Left renal cortex interstitium (tissue), 4 donors: Measurements from ENCODE around the gene GRAMD4. TPM values are rescaled to one million over a fixed set of nuclear protein-coding genes. Genes with fewer than 3 reads are reported as not detected.

Experiments
- DNase-seq, 4 donors: peaks; one replicate each; pipeline ENCODE4 v3.0.0-alpha.2; 2013; ENCODE audit warnings: low read depth in 4 of 4, low spot score in 2 of 4, missing footprints in 1 of 4
- polyA plus RNA-seq, 4 donors: library from polyadenylated mRNA; unstranded; fragments of 120-200 nt; gene quantifications; one replicate each; pipeline ENCODE4 v1.2.1, GENCODE V29; 2013; ENCODE audit not compliant: insufficient read length in 4 of 4

The GRAMD4 gene
- polyA plus RNA-seq, 4 donors, result 18.5 to 25.1 (median 22.0) TPM

DNA sequence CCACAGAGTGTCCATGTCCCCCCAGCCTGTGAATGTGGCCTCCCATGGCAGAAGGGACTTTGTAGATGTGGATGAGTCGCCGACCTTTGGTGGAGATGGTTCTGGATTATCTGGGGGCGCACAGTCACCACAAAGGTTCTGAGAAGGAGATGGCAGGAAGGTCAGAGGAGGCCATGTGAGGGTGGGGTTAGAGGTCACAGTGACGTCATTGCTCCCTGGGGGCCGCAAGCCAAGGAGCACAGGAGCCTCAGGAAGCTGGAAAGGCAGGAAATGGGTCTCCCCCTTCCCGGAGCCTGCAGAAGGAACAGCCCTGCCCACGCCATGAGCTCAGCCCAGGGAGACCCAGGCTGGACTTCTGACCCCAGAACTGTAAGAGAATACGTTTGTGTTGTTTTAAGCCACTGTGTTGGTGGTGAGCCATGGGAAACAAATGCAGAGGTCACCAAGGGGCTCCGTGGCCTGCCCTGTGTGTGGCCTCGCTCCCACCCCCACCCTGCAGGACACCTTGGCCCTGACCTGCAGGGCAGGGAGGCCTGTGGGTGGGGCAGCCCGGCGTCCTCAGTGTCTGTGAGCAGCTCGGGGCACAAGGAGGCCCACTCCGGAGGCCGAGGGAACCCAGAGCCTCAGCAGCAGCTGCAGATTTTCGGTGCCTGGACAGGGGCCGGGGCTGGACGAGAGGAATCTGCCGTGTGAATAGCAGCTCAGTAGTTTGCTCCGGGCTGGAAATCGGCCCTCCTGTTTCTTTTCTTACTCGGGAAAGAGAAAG lies 32.1 kb downstream of the GRAMD4 start:
- DNase-seq, result no peak

DNA sequence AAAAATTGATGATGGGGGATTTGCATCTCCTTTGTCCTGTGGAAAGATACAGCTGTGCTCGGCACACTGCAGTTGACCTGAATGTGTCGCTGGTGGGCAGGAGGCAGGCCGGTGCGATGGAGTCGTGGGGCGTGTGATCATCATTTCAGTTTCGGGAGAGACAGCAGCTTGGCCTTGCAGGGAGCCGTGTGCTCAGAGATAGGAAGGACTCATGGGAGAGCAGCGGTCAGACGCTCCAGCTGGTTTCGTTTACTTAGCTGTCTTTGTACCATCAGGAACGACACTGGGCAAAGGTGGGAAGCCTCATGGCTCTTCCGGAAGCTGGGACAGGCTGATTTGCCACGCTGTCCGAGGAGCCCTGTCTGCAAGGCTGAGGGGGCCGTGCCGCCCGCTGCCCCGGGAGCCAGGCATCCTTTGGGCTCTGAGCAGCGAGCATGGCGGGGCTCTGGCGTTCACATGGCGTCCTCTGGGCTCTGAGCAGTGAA lies 32.7 kb downstream of the GRAMD4 start:
- no peak for DNase-seq

DNA sequence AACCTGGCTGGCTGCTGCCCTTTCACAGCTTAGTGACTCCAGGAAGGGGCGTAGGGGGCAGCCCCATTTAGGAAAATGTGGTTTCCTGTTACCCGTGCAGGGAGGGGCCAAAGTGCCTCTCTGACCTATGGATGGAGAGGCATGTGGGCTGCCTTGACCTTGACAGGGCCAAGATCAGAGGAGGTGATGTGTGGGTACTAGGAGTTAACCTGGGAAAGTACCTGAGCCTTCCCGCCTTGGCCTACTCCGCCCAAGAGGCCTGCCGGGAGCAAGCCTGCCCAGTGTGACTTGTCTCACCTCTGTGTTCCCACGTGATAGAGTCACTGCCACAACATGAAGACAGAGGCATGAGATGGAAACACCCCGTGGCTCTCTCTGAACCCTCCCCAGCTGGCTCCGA lies 33.4 kb downstream of the GRAMD4 start:
- no peak for DNase-seq

DNA sequence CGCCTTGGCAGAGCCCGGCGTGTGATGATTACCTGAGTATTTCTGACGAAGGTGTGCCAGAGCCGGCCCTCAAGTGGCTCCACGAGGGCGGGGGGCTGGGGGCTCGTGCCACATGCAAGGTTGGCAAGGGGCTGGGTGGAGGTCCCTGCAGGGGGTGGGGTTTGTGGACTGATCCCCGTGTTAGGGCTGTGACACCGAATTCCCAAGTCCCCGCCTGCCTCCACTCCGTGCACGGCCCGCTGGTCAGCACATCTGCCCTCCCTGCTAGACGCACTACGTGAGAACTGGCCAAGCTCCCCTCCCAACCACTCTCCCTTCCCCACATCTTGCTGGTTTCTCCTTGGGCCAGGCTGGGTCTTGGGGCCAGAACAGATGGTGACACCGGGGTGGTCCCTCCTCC lies 34.2 kb downstream of the GRAMD4 start:
- DNase-seq, result no peak

DNA sequence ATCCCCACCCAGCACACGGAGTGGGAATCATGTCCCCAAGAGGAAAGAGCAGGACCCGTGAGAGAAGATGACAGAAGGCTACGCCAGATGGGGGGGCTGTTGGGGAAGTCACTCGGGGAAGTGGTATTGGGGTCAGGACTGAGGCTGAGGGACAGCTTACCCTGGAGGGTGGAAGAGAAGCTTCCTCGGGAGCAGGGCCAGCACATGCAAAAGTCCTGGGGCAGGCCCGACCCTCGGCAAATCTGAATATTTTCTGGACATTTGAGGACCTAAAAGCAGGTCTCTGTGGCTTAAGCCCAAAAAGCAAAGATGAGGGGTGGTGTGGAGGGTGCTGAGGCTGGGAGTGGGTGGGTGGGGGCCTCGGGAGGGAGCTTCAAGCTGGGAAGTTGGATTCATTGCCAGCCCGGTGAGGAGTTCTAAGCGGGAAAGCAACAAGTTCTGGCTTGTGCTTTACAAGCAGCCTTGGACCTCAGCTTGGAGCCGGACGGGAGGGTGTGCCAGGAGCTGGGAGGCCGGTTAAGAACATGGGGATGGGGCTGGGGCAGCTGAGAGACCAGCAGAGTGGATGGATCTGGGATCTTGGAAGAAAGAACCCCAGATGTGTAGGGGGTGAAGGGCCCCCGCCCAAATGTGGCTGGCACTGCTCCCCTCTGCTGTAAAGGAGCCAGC lies 34.9 kb downstream of the GRAMD4 start:
- DNase-seq, result no peak

DNA sequence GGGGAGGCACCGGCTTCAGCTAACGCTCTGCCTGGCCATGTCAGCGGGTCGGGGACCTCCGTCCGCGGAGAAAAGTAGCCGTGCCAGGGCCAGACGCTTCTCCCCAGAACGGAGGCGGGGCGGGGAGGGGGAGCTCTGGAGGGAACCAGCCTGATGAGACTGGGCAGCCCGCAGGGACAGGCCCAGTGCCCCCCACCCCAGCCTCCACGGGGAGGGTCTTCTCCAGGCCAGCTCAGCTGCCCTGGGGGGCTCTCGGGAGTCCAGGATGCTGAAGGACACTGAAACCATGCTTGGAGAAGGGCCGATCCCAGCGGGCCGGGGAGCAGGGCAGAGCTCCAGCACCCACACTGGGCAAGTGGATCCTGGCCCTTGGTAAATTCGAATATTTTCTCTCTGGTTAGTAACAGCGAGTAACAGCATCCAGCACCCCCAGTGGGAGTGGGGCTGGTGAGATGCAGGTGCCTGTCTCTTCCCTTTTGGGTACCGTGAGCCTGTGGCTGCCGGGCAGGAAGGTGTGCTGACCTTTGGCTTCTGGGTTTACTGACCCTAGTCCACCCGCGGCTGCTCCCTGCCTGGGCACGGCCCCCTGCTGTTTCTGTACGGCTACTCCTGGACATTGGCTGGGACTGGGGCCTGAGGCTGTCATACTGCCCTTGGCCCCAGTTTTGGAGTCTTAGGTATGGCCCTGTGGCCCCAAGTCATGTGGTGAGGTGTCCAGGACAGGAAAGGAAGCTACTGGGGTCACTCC lies 35.8 kb downstream of the GRAMD4 start:
- DNase-seq, result no peak

DNA sequence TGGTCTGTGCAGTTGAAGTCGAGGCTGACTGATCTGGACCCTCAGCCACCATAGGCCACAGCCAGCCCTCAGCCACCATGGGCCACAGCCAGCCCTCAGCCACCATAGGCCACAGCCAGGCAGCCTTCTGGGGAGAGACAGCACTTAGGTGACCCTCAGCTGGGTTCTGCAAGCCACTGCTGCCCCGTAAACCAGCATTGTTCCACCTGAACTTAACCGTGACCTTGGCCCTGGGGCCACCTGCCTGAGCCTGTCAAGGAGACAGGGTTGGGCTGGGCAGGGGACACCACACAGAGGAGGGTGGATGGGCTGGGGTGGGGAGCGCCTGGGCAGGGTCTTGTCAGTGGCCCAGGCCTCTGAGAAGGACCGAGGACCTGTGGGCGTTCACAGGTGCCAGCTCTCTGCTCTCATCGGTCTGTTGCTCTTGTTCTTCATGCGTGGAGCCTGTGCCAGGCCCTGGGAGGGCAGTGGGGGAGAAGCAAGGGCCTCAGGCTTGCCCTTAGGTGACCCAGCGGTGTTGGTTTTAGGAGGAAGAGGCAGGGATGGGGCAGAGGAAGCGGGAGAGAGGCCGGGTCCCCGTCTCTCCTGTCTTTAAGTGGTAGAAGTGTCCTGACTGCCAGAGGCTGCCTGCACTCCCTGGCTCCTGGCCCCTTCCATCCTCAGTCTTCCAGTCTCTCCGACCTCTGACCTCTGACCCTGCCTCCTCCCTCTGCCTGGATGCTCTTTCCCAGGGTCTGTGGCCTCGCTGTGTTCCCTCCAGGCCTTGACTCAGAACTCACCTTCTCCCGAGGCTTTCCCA lies 36.9 kb downstream of the GRAMD4 start:
- DNase-seq, result no peak

DNA sequence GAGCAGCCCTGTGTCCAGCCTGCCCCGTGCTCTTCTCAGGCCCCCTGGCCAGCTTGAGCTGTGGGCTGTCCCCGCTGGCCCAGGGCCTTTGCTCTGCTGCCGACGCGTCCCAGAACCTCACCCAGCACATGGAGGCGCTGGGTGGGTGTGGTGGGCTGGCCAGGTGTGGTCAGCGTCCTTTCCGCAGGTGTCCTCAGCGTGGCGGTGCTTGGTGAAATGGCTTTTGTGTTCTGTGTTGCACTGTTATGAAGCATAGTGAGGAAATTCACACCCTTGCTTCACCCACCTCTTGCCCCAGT lies 37.4 kb downstream of the GRAMD4 start:
- DNase-seq, result no peak

DNA sequence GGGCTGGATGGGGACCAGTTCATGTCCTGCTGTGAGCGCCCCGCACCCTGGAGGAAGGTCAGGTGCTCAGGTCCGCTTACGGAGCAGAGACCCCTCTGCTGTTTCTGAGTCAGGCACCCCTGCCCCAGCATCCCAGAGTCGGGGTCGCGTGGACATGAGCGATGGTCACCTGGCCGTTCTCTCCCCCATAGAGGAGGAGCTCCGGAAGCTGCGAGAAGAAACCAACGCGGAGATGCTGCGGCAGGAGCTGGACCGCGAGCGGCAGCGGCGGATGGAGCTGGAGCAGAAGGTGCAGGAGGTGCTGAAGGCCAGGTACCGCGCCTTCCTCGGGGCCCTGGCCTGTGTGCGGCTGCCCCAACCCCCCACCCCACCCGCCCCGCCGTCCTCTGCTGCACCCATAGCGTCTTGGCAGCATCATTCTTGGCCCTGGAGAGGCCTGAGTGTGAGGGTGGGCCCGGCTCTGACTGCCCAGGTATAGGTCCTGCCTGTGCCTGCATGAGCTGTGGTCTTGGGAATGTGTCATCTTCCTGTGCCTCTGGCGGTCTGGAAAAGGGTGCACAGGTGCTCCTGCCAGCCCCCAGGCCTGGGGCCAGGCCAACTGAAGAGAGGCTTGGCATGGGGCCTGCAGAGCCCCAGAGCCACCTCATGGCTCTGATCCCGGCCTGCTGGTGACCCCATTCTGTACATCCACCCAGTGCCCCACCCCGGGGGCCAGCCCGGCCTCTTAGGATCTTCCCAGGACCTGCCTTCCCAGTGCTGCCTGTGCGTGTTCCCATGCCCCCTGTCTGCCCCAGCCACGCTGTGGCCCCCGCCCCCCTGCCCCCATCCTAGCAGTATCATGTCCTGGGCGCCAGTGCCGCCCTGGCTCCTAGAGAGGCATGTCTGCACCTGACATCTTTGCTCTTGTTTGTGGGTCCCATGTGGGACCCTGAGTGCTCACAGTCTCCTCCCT lies 38.1 kb downstream of the GRAMD4 start:
- no peak for DNase-seq

DNA sequence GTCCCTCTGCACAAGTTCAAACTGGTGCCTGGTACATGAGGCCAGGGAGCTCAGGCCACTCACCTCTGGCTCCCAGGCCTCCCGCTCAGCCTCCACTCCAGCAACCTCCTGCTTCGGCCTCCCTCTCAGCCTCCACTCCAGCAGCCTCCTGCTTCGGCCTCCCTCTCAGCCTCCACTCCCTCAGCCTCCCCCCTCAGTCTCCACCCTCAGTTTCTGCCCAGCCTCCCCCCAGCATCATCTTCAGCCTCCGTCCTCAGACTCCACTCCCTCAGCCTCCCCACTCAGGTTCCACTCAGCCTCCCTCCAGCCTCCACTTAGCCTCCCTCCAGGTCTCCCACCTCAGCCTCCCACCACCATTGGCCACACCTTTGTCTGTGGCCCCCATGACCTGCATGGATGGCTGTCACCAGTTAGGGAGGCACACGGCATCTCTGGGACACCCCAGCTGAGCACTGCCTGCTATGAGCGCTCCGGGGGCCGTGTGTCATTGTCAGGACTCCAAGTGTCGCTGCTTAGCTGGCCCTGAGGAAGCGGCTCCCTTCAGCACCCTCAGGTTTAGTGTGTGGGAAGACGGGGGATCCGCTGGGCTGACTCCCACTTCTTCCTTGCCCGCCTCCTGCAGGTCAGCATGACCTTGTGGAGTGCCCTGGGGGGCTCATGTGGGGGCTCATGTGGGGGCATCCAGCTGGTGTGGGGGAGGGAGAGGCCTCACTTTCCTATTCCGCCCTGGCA lies 39.0 kb downstream of the GRAMD4 start:
- no peak for DNase-seq

DNA sequence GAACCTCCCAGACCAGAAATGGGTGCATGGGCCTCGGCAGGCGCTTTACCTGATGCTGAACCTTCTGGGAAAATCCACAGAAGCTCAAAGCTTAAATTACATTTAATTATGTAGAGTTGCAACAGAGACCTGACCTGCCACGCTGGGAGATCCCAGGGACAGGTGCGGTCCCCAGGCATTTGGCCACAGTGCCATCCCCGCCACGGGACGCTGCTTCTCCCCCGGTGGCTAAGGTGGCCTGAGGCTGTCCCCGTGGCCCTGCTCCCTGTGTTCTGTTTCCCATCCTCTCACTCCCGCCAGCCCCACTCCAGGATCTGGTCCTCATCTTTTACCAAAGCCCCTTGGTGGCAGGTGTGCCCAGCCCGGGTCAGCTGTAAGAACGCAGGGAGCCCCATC lies 39.6 kb downstream of the GRAMD4 start:
- no peak for DNase-seq

DNA sequence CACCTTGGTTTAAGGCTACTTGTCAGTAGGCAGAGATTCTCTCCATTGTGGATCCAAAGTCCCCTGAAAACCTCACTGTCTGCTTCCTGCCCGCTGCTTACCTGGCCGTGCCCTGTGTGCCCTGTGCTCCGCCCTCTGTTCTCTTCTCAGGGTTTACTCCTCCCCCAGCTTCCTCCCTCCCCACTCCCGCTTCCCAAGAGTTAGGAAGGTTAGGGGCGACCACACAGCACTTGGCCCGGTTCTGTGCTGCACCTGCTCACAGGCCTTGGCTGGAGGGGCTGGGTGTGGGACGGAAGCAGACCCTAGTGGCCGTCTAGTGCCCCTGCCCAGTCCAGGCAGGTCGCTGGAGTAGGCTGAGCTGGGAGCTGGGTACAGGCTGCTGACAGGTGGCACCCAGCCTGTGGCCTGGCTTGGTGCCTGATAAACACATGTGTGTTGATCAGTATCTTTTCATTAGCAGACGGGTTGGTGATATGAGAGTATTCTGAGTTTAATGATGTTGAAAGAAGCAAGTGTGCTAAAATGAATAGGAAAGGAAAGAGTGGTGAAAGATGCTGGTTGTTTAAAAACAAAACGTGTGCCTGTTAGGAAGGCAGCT lies 40.5 kb downstream of the GRAMD4 start:
- no peak for DNase-seq

DNA sequence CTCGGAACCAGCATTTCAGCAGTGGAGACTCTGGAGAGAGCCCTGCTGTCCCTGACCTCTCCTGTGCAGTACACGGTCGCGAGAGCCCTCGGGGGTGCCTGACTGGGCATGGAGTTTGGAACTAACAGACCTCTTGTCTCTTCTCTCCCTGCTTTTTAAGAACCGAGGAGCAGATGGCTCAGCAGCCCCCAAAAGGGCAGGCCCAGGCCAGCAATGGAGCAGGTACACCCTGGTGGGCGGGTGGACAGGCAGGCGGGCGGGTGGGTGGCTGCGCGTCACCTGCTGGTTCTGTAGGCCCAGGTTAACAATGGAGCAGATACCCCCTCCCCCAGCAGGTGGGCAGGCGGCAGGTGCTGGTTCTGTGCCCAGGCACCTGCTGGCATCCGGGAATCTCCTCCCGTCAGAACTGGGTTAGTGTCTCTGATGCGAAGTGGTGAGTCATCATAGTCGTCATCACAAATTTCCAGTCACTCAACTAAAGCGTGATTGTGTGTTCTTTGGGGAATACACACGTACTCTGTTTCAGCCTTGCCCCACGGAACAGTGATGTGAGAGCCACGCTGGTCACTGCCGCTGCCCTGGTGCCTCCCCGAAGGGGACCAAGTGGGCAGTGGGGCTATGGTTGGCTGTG lies 41.1 kb downstream of the GRAMD4 start:
- DNase-seq, result no peak

DNA sequence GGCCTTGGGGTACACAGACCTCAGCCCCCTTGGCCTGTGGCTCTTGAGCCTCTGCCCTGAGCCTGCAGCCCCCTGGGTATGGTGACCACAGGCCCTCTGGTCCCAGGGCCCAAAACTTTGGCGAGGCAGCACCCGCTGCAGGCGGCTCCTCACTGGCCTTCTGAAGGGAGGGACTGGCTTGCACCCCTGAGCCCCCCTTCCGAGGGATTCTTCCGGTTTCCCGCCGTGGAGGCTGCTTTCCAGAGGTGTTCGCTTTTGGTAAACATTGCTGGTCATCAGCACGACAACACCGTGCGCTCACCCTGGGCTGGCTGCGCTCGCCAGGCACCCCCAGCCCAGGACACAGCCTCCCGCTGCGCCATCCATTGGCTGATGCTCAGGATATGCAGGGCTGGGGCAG lies 42.0 kb downstream of the GRAMD4 start:
- DNase-seq, result no peak

DNA sequence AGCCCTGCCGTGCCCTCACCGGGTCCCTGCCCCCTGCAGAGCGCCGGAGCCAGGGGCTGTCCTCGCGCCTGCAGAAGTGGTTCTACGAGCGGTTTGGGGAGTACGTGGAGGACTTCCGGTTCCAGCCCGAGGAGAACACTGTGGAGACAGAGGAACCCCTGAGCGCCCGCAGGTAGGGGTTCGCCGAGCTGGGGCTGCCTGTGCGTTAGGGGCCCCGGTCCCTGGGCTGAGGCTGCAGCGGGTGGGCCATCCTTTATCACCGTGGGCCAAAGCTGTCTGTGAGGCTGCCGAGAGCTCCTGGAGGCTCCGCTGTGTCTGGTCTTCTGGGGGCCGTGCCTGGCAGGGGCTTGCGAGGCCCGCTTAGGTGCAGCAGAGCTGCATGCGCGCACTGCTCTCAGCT lies 42.8 kb downstream of the GRAMD4 start:
- DNase-seq, result no peak

DNA sequence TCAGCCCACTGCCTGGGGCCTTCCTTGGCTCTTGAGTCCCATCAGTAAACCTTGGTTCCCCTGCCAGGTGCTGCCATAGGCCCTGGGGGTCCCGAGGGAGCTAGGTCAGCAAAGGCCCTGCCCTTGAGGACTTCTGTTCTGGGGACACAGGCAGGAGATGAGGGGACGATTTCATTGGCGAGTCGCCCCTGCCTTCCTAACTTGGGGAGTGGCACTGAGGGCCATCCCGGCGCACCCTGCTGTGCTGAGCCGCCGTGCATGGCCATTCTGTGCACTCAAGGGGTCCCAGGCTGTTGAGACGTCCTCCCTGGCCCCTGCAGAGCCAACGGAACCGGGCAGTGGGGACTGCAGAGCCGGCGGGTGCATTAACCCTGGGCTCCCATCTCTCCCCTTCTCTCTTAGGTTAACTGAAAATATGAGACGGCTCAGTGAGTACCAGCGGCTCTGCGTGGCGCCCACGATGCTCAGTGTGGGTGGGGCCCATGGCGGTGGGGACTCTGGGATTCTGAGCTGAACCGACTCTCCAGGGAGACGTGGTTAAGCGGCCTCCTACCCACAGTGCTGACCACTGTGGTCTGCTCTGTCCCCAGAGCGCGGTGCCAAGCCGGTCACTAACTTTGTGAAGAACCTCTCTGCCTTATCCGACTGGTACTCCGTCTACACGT lies 43.4 kb downstream of the GRAMD4 start:
- no peak for DNase-seq

DNA sequence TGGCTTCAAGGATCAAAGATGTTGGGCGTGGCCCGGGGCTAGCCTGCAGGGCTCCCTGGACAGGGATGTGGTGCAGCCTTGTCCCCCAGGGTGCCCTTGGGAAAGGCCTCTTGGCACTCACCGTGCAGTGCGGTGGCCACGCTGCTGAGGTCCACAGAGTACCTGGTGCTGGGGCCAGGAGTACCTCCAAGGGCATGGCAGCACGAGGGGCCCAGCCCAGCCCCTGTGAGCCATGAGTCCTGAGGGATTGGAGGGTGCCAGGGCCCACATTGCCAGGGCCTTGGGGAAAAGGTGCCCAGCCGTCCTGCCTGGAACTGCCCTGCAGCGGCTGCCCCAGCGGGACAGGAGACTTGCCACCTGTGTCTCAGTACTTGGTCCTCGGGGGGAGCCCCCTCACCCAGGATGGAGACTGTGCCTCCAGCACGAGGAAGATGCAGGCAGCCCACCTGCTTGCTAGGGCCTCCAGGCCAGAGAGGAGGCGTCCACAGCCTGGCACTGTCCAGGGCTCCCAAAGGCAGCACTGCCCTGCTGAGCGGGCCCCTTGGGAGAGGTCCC lies 44.2 kb downstream of the GRAMD4 start:
- no peak for DNase-seq
